C4-2B (cell line): Measurements from ENCODE around the gene TIGD2.

Source experiments
- CTCF ChIP-seq: fragments of 450-650 bp; conservative IDR thresholded peaks from 2 replicates; pipeline ENCODE4 v1.5.1; 2017; ENCODE audit warnings: mild to moderate bottlenecking
- ZFX ChIP-seq: fragments of 450-650 bp; IDR thresholded peaks from 2 replicates; pipeline ENCODE4 v1.6.1; 2017

- no peak for TF ChIP-seq CTCF
- TF ChIP-seq ZFX: no peak
These were observed 46.2 kb downstream of the TIGD2 start for GRCh38 chr4:89157488-89158024.
